MM.1S (cell line): Measurements from ENCODE around the gene IGSF10.
"Not testable (repeated sequence)": the region's sequence is repeated elsewhere in the genome, so short reads cannot be mapped to it uniquely, and the experiment has no call there.

Experiments used
- EZH2phosphoT487 ChIP-seq: fragments of 300-600 bp; sonication (generic); IDR thresholded peaks from 2 replicates; pipeline ENCODE4 v1.6.1; 2018; ENCODE audit warnings: antibody characterized with exemption, low read length
- TF ChIP-seq, protein P1 (sequence below): fragments of 300-600 bp; sonication (generic); IDR thresholded peaks from 2 replicates; pipeline ENCODE4 v1.5.1; 2016; ENCODE audit warnings: antibody characterized with exemption, low read length, mixed read lengths

DNA sequence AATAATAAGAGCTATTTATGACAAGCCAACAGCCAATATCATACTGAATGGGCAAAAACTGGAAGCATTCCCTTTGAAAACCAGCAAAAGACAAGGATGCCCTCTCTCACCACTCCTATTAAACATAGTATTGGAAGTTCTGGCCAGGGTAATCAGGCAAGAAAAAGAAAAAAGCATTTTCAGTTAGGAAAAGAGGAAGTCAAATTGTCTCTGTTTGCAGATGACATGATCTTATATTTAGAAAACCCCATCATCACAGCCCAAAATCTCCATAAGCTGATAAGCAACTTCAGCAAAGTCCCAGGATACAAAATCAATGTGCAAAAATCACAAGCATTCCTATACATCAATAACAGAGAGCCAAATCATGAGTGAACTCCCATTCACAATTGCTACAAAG, 27.0 kb upstream of the IGSF10 start:
- not testable (repeated sequence) for TF ChIP-seq EZH2phosphoT487
- TF ChIP-seq, protein P1, sequence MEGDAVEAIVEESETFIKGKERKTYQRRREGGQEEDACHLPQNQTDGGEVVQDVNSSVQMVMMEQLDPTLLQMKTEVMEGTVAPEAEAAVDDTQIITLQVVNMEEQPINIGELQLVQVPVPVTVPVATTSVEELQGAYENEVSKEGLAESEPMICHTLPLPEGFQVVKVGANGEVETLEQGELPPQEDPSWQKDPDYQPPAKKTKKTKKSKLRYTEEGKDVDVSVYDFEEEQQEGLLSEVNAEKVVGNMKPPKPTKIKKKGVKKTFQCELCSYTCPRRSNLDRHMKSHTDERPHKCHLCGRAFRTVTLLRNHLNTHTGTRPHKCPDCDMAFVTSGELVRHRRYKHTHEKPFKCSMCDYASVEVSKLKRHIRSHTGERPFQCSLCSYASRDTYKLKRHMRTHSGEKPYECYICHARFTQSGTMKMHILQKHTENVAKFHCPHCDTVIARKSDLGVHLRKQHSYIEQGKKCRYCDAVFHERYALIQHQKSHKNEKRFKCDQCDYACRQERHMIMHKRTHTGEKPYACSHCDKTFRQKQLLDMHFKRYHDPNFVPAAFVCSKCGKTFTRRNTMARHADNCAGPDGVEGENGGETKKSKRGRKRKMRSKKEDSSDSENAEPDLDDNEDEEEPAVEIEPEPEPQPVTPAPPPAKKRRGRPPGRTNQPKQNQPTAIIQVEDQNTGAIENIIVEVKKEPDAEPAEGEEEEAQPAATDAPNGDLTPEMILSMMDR: not testable (repeated sequence)
